GM15510 (cell line): ENCODE data around the gene CDK5RAP1.
A peak's percentile ranks its signal among the peaks of the same experiment; 100 is the strongest.

Experiments
- POLR2A ChIP-seq: IDR thresholded peaks from 3 replicates; pipeline ENCODE4 v1.6.1; 2011; ENCODE audit warnings: borderline replicate concordance; ENCODE audit not compliant: insufficient read length; ENCODE audit errors: extremely low read depth

CDK5RAP1 gene, protein sequence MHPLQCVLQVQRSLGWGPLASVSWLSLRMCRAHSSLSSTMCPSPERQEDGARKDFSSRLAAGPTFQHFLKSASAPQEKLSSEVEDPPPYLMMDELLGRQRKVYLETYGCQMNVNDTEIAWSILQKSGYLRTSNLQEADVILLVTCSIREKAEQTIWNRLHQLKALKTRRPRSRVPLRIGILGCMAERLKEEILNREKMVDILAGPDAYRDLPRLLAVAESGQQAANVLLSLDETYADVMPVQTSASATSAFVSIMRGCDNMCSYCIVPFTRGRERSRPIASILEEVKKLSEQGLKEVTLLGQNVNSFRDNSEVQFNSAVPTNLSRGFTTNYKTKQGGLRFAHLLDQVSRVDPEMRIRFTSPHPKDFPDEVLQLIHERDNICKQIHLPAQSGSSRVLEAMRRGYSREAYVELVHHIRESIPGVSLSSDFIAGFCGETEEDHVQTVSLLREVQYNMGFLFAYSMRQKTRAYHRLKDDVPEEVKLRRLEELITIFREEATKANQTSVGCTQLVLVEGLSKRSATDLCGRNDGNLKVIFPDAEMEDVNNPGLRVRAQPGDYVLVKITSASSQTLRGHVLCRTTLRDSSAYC

DNA sequence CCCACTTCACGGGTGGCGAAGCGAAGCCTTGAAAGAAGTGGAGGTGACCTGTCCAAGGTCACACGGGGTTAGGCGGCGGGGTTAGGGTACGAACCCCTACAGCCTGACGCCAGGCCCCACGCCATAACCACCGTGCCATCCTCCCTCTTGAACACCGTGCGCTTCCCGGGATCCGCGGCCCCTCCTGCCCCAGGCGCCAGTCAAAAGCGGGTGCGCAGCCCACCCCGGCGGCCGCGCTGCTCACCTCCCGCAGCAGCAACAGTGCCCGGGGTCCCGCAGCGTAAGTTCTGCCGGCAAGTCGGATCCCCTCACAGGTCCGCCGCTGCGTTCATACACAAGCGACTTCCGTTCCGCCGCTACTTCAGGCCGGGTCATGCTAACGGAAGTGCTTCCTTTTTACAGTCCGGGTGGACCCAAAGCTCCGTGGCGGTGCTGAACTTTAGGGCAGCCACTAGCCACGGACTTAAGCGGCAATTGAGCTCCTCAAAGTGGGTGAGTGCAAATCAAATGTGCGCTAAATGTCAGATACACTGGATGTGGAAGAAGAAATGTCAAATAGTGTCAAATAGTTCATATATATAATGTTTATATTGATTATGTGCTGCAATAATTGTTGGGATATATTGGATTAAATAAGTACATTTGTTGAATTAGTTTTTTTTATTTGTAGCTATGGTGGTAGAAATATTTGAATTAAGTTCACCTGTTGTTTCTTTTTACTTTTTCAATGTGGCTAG is at the start of gene CDK5RAP1:
CDK5RAP1 (minus strand) TSS at position 336 of the 737 bp plus-strand sequence. CDS start 4,455 bp downstream, outside the sequence.
- TF ChIP-seq POLR2A, result peak; percentile 88

DNA sequence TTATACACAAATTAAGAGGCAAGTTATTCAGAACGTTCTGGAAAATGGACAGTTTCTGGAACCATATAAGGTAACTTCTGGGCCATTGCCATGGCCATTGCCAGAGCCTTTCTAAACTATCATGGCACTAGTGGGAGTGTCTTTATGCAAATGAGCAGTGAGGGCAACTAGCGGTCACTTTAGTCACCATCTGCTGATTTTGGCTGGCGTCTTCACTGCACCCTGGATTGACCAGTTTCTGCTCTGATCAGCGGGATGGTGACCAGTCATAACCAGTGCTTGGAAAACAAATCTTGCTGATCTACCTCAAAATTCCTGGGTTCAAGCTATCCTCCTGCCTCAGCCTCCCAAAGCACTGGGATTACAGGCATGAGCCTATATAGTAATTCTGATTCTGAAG is 49.5 kb upstream of the CDK5RAP1 start:
- no peak for TF ChIP-seq POLR2A

DNA sequence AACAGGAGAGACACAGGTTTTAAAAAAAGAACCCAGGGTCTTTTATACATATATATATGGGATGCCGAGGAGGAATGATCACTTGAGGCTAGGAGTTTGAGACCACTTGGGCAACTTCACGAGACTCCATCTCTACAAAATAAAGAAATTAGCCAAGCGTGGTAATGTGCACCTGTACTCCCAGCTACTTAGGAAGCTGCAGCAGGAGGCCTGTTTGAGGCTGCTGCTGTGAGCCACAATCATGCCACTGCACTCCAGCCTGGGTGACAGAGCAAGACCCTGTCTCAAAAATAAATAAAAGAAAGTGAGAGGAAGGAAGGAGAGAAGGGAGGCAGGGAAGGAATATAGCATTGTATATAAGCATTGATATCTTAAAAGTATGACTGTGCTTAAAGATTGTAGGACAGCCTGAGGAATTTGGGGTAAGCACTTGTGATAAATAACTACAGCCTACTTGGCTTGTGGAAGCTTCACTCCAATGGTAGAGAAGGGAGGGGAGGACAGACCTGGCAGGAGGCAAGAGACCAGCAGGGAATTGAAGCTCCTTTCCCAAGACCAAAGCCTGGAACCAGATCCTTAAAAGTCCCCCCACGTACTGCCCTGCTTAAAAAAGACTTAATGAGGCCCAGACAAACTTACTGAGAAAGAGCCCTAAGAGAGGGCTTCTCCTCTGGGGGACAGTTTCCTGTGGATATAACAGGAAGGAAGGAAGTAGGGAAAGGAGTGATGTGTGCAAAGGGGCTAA is 44.7 kb upstream of the CDK5RAP1 start:
- TF ChIP-seq POLR2A, result no peak

DNA sequence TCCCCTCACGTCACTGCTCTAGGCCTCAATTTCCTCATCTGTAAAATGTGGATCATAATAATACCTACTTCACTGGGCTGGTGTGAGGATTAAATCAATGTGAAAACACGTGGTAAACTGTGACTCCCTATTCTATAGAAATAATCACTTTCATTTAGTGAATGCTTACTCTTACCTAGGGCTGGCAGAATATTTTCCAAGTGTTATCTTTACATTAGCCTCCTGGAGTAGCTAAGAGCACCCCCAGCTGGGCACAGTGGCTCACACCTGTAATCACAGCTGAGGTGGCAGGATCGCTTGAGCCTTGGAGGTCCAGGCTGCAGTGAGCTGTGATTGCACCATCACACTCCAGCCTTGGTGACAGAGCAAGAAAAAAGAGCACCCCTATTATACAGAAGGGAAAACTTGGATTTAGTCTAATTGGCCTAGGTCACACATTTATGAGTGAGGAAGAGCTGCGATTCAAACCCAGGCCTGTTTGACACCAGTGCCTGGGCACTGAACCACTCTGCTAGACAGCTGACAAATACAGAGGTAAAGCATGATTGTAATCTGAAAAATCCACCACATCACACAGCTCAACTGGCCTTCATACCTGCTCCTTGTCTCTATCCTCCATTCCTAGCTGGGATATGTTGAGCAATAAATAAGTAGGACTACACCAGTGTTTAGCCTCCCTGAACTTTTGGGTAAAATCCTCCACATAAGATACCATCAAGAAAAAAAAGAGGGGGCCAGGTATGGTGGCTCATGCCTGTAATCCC is 43.7 kb upstream of the CDK5RAP1 start:
- TF ChIP-seq POLR2A, result no peak

DNA sequence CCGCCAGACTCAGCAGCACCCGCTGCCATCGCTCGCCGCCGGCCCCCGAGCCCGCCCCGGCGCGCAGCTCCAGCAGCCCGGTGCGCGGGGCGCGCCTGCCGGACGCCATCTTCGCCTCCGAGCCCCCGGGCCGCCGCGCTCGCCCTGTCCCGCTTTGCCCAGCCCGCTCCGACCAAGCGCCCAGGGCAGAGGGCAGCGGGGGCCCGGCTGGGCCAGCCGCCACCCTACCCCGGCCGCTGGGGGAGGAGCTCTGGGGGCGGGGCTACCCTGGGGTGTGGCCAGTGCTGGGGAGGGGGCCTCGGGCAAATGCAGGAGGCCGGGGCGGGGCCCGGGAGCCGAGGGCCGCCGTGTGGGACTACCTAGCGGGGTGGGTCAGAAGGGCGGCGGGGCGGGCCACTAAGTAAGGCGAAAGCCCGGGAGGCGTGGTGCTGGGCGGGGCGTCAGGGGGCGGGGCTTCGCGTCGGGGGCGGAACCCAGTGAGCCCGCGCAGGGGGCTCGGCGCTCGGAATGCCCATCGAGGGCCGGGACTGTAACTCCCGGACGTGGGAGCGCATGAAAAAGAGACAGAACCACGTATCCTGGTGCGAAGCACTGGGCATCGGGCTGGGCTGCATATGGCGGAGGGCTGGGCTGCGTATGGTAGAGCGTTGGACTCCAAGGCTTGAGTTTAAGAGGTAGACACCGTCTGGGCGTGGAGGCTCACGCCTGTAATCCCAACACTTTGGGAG is 42.4 kb upstream of the CDK5RAP1 start, which contains the start of gene SNTA1:
SNTA1 (minus strand) TSS at position 252 of the 728 bp plus-strand sequence; CDS start at position 109, 143 bp downstream.
- TF ChIP-seq POLR2A, result no peak

DNA sequence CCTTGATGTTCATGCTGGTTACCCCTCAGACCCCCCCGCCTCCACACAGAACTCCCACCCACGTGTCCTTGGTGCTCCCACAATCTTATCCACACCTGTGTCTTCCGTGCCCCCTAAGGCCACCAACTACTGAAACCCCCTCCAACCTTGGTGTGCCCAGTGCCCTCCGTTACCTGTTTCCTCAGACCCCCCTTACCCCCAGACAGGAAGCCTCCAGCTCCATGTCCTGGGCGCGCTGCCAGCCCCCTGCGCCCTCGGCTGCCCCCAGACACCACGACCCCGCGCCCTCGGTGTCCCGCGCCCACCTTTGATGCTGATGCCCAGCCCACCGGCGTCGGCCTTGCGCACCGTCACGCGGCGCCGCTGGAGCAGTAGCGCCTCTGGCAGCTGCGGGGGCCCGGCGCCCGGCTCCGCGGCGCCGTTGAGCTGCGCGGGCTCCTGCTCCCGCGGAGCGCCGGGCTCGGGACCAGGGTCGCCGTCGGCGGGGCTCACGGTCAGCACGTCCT is 41.7 kb upstream of the CDK5RAP1 start:
- TF ChIP-seq POLR2A, result no peak

DNA sequence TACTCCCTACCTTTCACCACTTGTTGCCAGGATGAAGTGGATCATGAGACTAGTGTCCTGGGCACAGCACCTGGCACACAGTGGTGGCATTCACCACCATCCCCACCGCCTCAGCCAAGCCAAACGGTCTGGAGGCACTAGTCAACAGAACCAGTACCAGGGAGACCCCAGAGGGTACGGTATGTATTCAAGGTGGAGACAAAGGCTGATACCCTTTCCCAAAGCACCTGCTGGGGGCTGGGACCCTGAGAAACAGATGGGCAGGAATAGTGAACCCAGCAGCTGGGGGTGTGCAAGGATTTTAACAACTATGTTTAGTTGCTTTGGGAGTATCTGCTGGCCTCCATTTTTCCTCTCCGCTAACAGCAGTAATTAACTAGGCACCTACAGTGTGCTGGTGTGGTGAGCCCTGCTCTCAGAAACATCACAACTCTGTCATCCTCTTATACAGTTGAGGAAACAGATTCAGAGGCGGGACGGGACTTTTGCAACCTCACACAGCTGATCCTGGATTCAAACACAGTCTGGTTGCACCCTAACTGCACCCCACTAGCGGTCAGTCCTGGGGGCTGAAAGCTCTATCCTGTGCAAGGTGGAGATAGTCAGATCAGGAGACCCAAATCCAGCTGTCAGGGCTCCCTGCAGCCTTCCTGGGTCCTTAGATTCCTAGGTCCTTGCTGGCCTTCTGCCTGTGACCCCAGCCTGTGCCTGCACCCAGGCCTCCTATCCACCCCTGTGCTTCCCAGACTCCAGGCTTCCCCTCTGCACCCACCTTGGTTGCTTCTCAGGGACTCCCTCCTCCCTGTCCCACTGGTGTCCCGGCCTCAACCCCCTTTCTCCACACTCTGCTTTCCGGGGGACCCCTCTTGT is 41.1 kb upstream of the CDK5RAP1 start:
- TF ChIP-seq POLR2A, result no peak

DNA sequence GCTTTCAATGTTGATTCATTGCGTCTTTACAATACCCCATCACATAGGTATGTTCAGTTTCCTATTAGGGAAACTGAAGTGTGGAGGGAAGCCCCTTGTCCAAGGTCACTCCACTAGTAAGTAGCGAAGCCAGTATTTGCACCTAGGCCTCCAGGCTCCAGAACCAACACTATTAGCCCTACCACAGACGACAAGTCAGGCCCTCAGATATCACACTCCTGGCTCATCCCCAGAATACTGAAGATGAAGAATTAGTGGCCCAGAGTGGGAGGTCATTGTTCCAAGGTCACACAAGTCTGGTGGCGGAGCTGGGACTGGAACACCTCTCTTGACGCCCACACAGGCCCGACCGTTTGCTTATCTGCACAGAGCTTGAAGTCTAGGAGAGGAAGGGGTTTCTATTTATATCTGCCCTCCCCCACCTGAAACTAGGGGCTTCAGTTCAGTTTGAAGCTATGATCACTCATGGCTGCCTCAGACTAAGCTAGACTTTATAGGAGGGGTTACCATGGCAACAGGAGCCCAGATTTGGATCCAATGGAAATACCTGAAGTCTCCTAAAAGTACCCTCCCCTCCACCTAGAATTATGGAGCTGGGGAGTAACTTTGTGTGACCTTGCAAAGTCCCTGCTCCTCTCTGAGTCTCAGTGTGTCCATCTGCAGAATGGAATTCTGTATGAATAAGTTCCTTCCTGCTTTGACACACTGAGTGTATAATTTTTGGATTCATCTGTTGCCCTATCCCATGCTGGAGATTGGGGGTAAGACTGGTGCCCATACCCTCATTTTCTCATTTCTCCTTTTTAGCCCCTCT is 40.0 kb upstream of the CDK5RAP1 start:
- TF ChIP-seq POLR2A, result no peak

DNA sequence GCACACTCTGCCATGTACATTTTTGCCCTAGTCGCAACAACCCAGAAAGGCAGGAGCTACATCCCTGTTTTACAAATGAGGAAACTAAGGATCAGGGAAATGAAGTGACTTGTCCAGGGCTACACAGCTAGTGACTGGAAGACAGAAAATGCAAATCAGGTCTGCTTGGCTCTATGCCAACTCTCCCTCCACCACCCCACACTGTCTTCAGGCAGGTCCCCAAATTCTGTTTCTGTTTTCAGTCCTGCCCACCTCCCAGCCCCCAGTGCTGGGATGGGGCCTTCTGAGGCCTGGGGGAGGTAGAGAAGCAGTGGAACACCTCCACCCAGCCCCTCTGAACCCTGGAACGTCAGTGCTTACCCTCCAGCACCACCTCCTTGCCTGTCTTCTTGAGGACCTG is 37.2 kb upstream of the CDK5RAP1 start:
- no peak for TF ChIP-seq POLR2A

DNA sequence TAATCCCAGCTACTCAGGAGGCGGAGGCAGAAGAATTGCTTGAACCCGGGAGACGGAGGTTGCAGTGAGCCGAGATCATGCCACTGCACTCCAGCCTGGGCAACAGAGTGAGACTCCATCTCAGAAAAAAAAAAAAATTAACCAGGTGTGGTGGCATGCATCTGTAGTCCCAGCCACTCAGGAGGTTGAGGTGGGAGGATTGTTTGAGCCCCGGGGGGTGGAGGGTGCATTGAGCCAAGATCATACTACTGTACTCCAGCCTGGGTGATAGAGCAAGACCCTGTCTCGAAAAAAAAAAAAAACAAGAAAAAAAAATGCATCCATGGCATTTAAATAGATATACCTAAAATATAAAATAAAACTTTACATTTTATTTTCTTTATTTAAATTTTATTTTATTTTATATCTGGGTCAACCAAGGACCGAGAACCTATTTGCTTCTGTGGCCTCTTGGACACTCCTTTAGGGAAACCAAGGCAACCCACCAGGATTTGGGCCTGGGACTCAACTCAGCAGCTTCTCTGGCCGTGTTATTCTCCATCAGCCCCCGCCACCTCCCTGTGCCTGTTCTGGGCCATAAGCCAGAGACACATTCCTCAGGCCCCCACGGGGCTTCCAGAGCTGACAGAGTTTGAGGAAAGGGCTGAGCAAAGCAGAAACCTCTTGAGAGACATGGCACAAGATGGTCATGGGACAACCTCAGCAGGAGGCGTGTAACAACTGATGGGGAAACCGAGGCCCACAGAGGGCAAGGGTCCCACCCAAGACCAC is 36.0 kb upstream of the CDK5RAP1 start:
- TF ChIP-seq POLR2A, result no peak

DNA sequence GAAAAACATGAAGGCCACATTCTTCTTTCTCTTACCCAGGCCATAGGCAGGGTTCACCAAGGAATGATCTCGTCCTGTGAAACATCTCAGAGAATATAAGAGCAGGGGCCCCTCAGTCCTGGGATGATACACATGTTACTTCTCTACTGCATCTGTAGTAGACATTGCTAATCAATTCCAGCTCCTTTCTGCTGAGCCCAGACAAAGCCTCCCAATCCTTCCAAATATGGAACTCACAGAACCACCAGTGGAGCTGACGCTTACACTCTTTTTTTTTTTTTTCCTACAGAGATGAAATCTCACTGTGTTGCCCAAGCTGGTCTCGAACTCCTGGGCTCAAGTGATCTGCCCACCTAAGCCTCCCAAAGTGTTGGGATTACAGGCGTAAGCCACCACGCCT is 33.1 kb upstream of the CDK5RAP1 start:
- TF ChIP-seq POLR2A, result no peak
